Activated CD8-positive, alpha-beta T cell treated with anti-CD3 and anti-CD28 coated beads for 36 hours (primary cell): ENCODE data around the gene ACSM6. TPM values are rescaled to one million over a fixed set of nuclear protein-coding genes. Genes with fewer than 3 reads are reported as not detected.
"Not testable (repeated sequence)": the region's sequence is repeated elsewhere in the genome, so short reads cannot be mapped to it uniquely, and the experiment has no call there.

Experiments used
- ATAC-seq: fragments of 200-7000 bp; cut with Tn5 transposase; one replicate; pipeline ENCODE4 v1.10.0; 2021; ENCODE audit warnings: mild to moderate bottlenecking, moderate library complexity
- CTCF ChIA-PET: fragments of 350-600 bp; sonication (Branson Sonifier 250); formaldehyde crosslinking; loops from one replicate; lab custom pipeline; 2021; ENCODE audit warnings: antibody characterized with exemption; lab: Charles Lee
- POLR2A ChIA-PET: fragments of 350-600 bp; sonication (Branson Sonifier 250); formaldehyde crosslinking; loops from one replicate; lab custom pipeline; 2021; ENCODE audit warnings: antibody characterized with exemption; lab: Charles Lee
- DNase-seq: peaks from one replicate; pipeline ENCODE4 v3.0.0-alpha.2; 2020
- H3K27ac Mint-ChIP-seq: one replicate; pipeline ENCODE4 v1.8.0; 2021; ENCODE audit warnings: mild to moderate bottlenecking, mixed read lengths
- H3K27me3 Mint-ChIP-seq: one replicate; pipeline ENCODE4 v1.8.0; 2021; ENCODE audit warnings: mixed read lengths
- H3K36me3 Mint-ChIP-seq: one replicate; pipeline ENCODE4 v1.8.0; 2021; ENCODE audit warnings: low read depth, mixed read lengths
- H3K4me1 Mint-ChIP-seq: one replicate; pipeline ENCODE4 v1.8.0; 2021; ENCODE audit warnings: low read depth, mixed read lengths
- H3K4me3 Mint-ChIP-seq: one replicate; pipeline ENCODE4 v1.8.0; 2021; ENCODE audit warnings: mild to moderate bottlenecking, moderate library complexity, mixed read lengths
- H3K9me3 Mint-ChIP-seq: one replicate; pipeline ENCODE4 v1.8.0; 2021; ENCODE audit warnings: mixed read lengths
- CTCF ChIP-seq: fragments of 200-600 bp; IDR thresholded peaks from one replicate; pipeline ENCODE4 v1.8.0; 2022; ENCODE audit warnings: antibody characterized with exemption, mild to moderate bottlenecking
- intact Hi-C: fragments of 100-400 bp; cut with micrococcal nuclease; formaldehyde crosslinking; loops from one replicate; pipeline ENCODE4 v1.10.0; 2022
- total RNA-seq, 2 experiments: library from RNA; stranded (reverse); gene quantifications; one replicate each; pipeline ENCODE4 v1.2.3, GENCODE V29; 2021

ACSM6 gene
- total RNA-seq, 2 experiments from 2014 or later, result not detected

DNA sequence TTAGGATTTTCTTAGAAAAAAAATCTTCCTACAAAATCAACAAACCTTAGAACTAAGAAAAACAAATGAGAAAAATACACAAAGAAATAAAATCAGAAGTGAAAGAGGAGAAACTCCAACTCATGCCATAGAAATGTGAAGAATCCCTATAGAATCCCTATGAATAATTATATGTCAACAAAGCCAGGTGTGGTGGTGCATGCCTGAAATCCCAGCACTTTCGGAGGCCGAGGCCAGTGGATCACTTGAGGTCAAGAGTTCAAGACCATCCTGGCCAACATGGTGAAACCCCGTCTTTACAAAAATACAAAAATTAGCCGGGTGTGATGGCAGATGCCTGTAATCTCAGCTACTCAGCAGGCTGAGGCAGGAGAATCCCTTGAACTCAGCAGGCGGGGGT lies 27.1 kb downstream of the ACSM6 start:
- Mint-ChIP-seq H3K36me3 (no peaks in the 10 kb centered on the region), H3K4me1 (no peaks in the 10 kb centered on the region), H3K9me3 (no peaks in the 10 kb centered on the region), H3K27me3 (no peaks in the 10 kb centered on the region), H3K27ac (no peak overlapping the region), H3K4me3 (no peak overlapping the region)
- POLR2A ChIA-PET, result no interaction called here
- no peak for DNase-seq
- CTCF ChIA-PET, result no interaction called here
- no peak for TF ChIP-seq CTCF
- ATAC-seq, result no peak
- intact Hi-C loops, result no loop called here

- Mint-ChIP-seq H3K27ac (no peak overlapping the region), H3K9me3 (no peaks in the 10 kb centered on the region), H3K4me3 (no peak overlapping the region), H3K27me3 (no peaks in the 10 kb centered on the region), H3K4me1 (no peaks in the 10 kb centered on the region), H3K36me3 (no peaks in the 10 kb centered on the region)
- intact Hi-C loops, result no loop called here
- ChIA-PET CTCF (no interaction called here), POLR2A (no interaction called here)
- DNase-seq (no peak), ATAC-seq (no peak)
- no peak for TF ChIP-seq CTCF
Measured at GRCh38 chr10:95225136-95225535, 31.1 kb downstream of the ACSM6 start.

DNA sequence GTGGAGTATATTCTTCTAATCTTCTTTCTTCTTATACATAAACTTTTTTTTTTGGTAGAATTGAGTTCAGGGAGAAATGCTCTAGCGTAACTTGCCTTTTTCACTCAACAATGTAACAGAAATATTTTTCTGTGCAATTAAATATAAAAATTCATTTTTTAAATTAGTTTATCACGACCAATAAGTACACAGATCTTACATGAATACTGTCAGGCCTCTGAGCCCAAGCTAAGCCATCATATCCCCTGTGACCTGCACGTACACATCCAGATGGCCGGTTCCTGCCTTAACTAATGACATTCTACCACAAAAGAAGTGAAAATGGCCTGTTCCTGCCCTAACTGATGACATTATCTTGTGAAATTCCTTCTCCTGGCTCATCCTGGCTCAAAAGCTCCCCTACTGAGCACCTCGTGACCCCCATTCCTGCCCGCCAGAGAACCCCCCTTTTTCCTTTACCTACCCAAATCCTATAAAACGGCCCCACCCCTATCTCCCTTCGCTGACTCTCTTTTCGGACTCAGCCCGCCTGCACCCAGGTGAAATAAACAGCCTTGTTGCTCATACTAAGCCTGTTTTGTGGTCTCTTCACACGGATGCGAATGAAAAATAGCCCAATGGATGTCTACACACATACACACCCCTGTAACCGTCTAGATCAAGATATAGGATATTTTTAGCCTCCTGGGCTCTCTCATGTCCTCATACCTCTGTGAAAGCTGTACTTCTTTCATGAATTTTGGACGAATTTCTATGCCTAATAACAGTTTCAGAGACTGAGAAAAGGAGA lies 35.1 kb downstream of the ACSM6 start:
- peaks cover 10% of the 10 kb centered on the region for H3K4me1 Mint-ChIP-seq
- H3K9me3 Mint-ChIP-seq, H3K27me3 Mint-ChIP-seq, H3K4me3 Mint-ChIP-seq, intact Hi-C loops, H3K36me3 Mint-ChIP-seq, H3K27ac Mint-ChIP-seq, ATAC-seq, DNase-seq, POLR2A ChIA-PET: not testable (repeated sequence)
- CTCF ChIA-PET, result interaction anchor here (1.0 to 1.5 kb wide), 2 partner anchors 13 to 14 kb away, joined by 3 to 6 read pairs; no protein-coding TSS in a partner anchor

DNA sequence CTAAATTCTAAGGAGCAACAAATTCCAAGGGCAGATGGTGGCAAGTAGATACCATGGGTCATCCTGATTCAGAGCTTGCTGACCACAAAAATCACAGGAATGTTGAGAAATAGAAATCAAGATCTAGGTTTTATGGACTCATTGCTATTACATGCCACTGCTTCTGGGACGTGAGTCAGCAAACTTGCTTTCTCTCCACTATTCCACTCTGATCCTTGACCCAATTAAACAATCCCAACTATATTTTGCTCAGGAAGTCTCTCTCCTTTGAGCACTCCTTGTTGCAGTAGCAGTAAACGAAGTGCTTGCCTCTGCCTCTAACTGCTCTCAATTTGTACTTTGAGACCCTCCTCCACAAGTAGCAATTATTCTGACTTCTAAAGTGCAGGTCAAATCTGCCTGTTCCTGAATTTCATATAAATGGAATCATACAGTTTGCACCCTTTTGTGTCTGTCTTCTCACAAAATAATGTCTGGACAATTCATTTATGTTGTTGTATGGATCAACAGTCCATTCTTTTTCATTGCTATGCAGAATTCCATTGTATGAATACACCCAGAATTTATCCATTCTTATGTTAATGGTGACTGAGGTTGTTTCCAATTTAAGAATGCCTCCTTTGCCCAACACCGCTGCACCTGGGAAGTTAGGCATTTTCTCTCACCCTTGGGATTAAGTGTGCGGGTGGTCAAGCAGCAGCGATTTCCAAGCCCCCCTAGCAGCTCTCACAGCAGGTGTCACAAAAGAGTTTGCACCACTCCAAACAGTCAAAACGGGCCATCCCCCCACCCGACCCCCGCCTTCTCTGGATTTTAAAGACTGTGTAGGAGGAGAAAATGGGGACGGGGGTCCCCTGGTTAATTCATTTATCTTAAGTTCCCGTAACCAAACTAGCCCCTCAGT lies 35.9 kb downstream of the ACSM6 start:
- Mint-ChIP-seq H3K36me3 (peaks cover 5% of the 10 kb centered on the region), H3K9me3 (peaks cover 6% of the 10 kb centered on the region), H3K27ac (peak overlapping the region; percentile 83), H3K4me1 (peaks cover 11% of the 10 kb centered on the region), H3K4me3 (peak overlapping the region; percentile 67), H3K27me3 (peaks cover 8% of the 10 kb centered on the region)
- ChIA-PET POLR2A (no interaction called here), CTCF (interaction anchor here (1.0 to 2.3 kb wide), 3 partner anchors 11 to 13 kb away, joined by 3 to 14 read pairs (median 3); no protein-coding TSS in a partner anchor)
- DNase-seq, result no peak
- intact Hi-C loops, result no loop called here
- no peak for TF ChIP-seq CTCF
- no peak for ATAC-seq

- ChIA-PET CTCF (interaction anchor here (1.0 to 2.3 kb wide), 2 partner anchors 12 kb away, joined by 3 to 14 read pairs; no protein-coding TSS in a partner anchor), POLR2A (interaction anchor here (0.6 kb wide), 1 partner anchor 16 kb away, joined by 3 read pairs; no protein-coding TSS in a partner anchor)
- H3K36me3 Mint-ChIP-seq, intact Hi-C loops, H3K9me3 Mint-ChIP-seq, H3K27me3 Mint-ChIP-seq: not testable (repeated sequence)
- ATAC-seq (peak; percentile 68), DNase-seq (peak; percentile 65)
- Mint-ChIP-seq H3K27ac (peak overlapping the region; percentile 83), H3K4me1 (peaks cover 19% of the 10 kb centered on the region), H3K4me3 (peak overlapping the region; percentile 67)
Measured at GRCh38 chr10:95230677-95231586, 36.9 kb downstream of the ACSM6 start.
